Panc1 (cell line): ENCODE measurements around the gene SLC6A4.

Experiments
- CTCF ChIP-seq: fragments of 450-650 bp; IDR thresholded peaks from 2 replicates; pipeline ENCODE4 v1.5.1; 2017; ENCODE audit warnings: mild to moderate bottlenecking
- POLR2AphosphoS5 ChIP-seq: IDR thresholded peaks from 2 replicates; pipeline ENCODE4 v1.6.1; 2012; ENCODE audit warnings: mild to moderate bottlenecking, low read depth, low read length, moderate library complexity
- REST ChIP-seq, 2 experiments: IDR thresholded peaks; 2 replicates each; pipeline ENCODE4 v1.6.1; 2011 to 2012; ENCODE audit warnings: low read depth in 2 of 2, control low read depth in 1 of 2, low read length in 1 of 2, mild to moderate bottlenecking in 1 of 2, moderate library complexity in 1 of 2; ENCODE audit not compliant: insufficient read depth in 1 of 2
- TCF7L2 ChIP-seq: IDR thresholded peaks from 2 replicates; pipeline ENCODE4 v1.6.1; 2011; ENCODE audit warnings: mild to moderate bottlenecking, low read depth, low read length, inconsistent platforms

GRCh38 chr17:30243002-30243401 is 7.5 kb upstream of the SLC6A4 start:
- no peak for TF ChIP-seq CTCF
- no peak for TF ChIP-seq TCF7L2
- TF ChIP-seq POLR2AphosphoS5, result no peak
- TF ChIP-seq REST (IDR thresholded peaks at IDR 0.05; ENCODE audit: insufficient read depth in 1 of 2, low read depth in 2 of 2, low read length in 1 of 2), result no peak
